Mesendoderm (in vitro differentiated cells): ENCODE measurements around the gene MAGEC2. TPM values are rescaled to one million over a fixed set of nuclear protein-coding genes. Genes with fewer than 3 reads are reported as not detected.

Experiments
- DNase-seq: peaks from one replicate; pipeline ENCODE4 v3.0.0; 2013
- H2AK5ac ChIP-seq: 2 replicates; pipeline ENCODE4 v1.6.1; 2013; ENCODE audit warnings: low read length, inconsistent platforms
- H2BK120ac ChIP-seq: 2 replicates; pipeline ENCODE4 v1.6.1; 2013; ENCODE audit warnings: low read depth, mild to moderate bottlenecking, low read length, moderate library complexity, mixed read lengths
- H2BK15ac ChIP-seq: replicated peaks from 2 replicates; pipeline ENCODE4 v1.6.1; 2013; ENCODE audit warnings: low read depth, mild to moderate bottlenecking, moderate library complexity
- H2BK5ac ChIP-seq: 2 replicates; pipeline ENCODE4 v1.6.1; 2013; ENCODE audit warnings: low read length, inconsistent platforms
- H3K18ac ChIP-seq: 2 replicates; pipeline ENCODE4 v1.6.1; 2013; ENCODE audit warnings: mild to moderate bottlenecking, low read length, mixed read lengths
- H3K23ac ChIP-seq: one replicate; pipeline ENCODE4 v1.6.1; 2013; ENCODE audit warnings: low read length
- H3K27ac ChIP-seq: 2 replicates; pipeline ENCODE4 v1.5.1; 2013; ENCODE audit warnings: low read depth, mild to moderate bottlenecking, inconsistent platforms, low read length, moderate library complexity
- H3K27me3 ChIP-seq: 2 replicates; pipeline ENCODE4 v1.6.1; 2013; ENCODE audit warnings: low read length, control low read depth, mild to moderate bottlenecking, inconsistent platforms; ENCODE audit not compliant: insufficient read depth, poor library complexity
- H3K36me3 ChIP-seq: 2 replicates; pipeline ENCODE4 v1.6.1; 2013; ENCODE audit warnings: low read length, inconsistent platforms; ENCODE audit not compliant: control insufficient read depth, insufficient read depth
- H3K4ac ChIP-seq: one replicate; pipeline ENCODE4 v1.6.1; 2013; ENCODE audit warnings: low read depth, mild to moderate bottlenecking, low read length, moderate library complexity
- H3K4me1 ChIP-seq: 2 replicates; pipeline ENCODE4 v1.6.1; 2013; ENCODE audit warnings: low read depth, low read length, inconsistent platforms; ENCODE audit not compliant: control insufficient read depth
- H3K4me2 ChIP-seq: 2 replicates; pipeline ENCODE4 v1.6.1; 2013; ENCODE audit warnings: low read length
- H3K4me3 ChIP-seq: 2 replicates; pipeline ENCODE4 v1.5.1; 2013; ENCODE audit warnings: mild to moderate bottlenecking, low read length
- H3K56ac ChIP-seq: one replicate; pipeline ENCODE4 v1.6.1; 2013; ENCODE audit warnings: low read length
- H3K79me1 ChIP-seq: 2 replicates; pipeline ENCODE4 v1.6.1; 2013; ENCODE audit warnings: low read length, inconsistent platforms
- H3K79me2 ChIP-seq: 2 replicates; pipeline ENCODE4 v1.6.1; 2013; ENCODE audit warnings: mild to moderate bottlenecking, low read length; ENCODE audit not compliant: control insufficient read depth, insufficient read depth
- H3K9ac ChIP-seq: 2 replicates; pipeline ENCODE4 v1.6.1; 2013; ENCODE audit warnings: low read length, inconsistent platforms
- H4K5ac ChIP-seq: one replicate; pipeline ENCODE4 v1.6.1; 2013; ENCODE audit warnings: low read length
- H4K8ac ChIP-seq: one replicate; pipeline ENCODE4 v1.6.1; 2013; ENCODE audit warnings: low read depth, mild to moderate bottlenecking, control low read depth, low read length, moderate library complexity
- WGBS: extraction: QIAGEN DNeasy Blood & Tissue Kit; methylation state at CpG from one replicate; pipeline ENCODE4 v1.1.7; 2013; ENCODE audit warnings: low lambda C conversion rate, missing lambda C conversion rate; ENCODE audit not compliant: insufficient coverage; ENCODE audit errors: extremely low coverage; 5-methylcytosine and 5-hydroxymethylcytosine counted together
- polyA plus RNA-seq, 2 experiments: library from polyadenylated mRNA; stranded (reverse); fragments of 200-250 nt; gene quantifications; one replicate each; pipeline ENCODE4 v1.2.3, GENCODE V29; 2013

The MAGEC2 gene
- polyA plus RNA-seq (2013, experiment 1 of 2), result not detected
- polyA plus RNA-seq (2013, experiment 2 of 2), result not detected

GRCh38 chrX:142204522-142205433, at the start of gene MAGEC2:
MAGEC2 (minus strand) TSS chrX:142205290; CDS start chrX:142203987, 1,303 bp downstream.
- Histone ChIP-seq H3K18ac (no peak within 1 kb of the TSS), H3K79me1 (no peaks in the 10 kb centered on the region), H3K36me3 (no peaks in the 10 kb centered on the region), H3K79me2 (no peaks in the 10 kb centered on the region), H4K8ac (no peak within 1 kb of the TSS), H3K4me1 (no peaks in the 10 kb centered on the region), H3K27ac (no peak within 1 kb of the TSS), H3K4ac (no peak within 1 kb of the TSS), H2AK5ac (no peak within 1 kb of the TSS), H3K27me3 (no peaks in the 10 kb centered on the region), H3K56ac (no peak within 1 kb of the TSS), H2BK5ac (no peak within 1 kb of the TSS), H2BK120ac (no peak within 1 kb of the TSS), H3K4me2 (no peak within 1 kb of the TSS), H3K9ac (no peak within 1 kb of the TSS), H2BK15ac (no peak within 1 kb of the TSS), H3K4me3 (no peak within 1 kb of the TSS), H3K23ac (no peak within 1 kb of the TSS), H4K5ac (no peak within 1 kb of the TSS)
- no peak for DNase-seq
- WGBS, result no CpG with 5 or more reads among the region's 28 CpGs

GRCh38 chrX:142251680-142252079, 46.6 kb upstream of the MAGEC2 start:
- Histone ChIP-seq H2BK120ac (no peak overlapping the region), H2AK5ac (no peak overlapping the region), H3K27ac (no peak overlapping the region), H3K27me3 (no peaks in the 10 kb centered on the region), H2BK15ac (no peak overlapping the region), H3K4ac (no peak overlapping the region), H3K4me1 (no peaks in the 10 kb centered on the region), H2BK5ac (no peak overlapping the region), H3K4me2 (no peak overlapping the region), H3K23ac (no peak overlapping the region), H3K79me1 (no peaks in the 10 kb centered on the region), H3K79me2 (no peaks in the 10 kb centered on the region), H3K56ac (no peak overlapping the region), H4K8ac (no peak overlapping the region), H3K9ac (no peak overlapping the region), H3K4me3 (no peak overlapping the region), H3K36me3 (no peaks in the 10 kb centered on the region), H3K18ac (no peak overlapping the region), H4K5ac (no peak overlapping the region)
- no CpG with 5 or more reads among the region's 4 CpGs for WGBS
- DNase-seq, result no peak

GRCh38 chrX:142251202-142251601, 46.1 kb upstream of the MAGEC2 start:
- H2AK5ac ChIP-seq, result no peak overlapping the region
- H3K4me1 ChIP-seq, result no peaks in the 10 kb centered on the region
- no peak overlapping the region for H2BK5ac ChIP-seq
- no peak for DNase-seq
- WGBS, result no CpG with 5 or more reads among the region's 4 CpGs
- H3K23ac ChIP-seq, result no peak overlapping the region
- no peak overlapping the region for H3K18ac ChIP-seq
- no peaks in the 10 kb centered on the region for H3K79me1 ChIP-seq
- H3K27ac ChIP-seq, result no peak overlapping the region
- H2BK120ac ChIP-seq, result no peak overlapping the region
- H3K27me3 ChIP-seq, result no peaks in the 10 kb centered on the region
- H3K79me2 ChIP-seq, result no peaks in the 10 kb centered on the region
- no peak overlapping the region for H4K8ac ChIP-seq
- H3K56ac ChIP-seq, result no peak overlapping the region
- no peak overlapping the region for H4K5ac ChIP-seq
- H3K4ac ChIP-seq, result no peak overlapping the region
- H3K4me2 ChIP-seq, result no peak overlapping the region
- H2BK15ac ChIP-seq, result no peak overlapping the region
- no peak overlapping the region for H3K9ac ChIP-seq
- no peak overlapping the region for H3K4me3 ChIP-seq
- no peaks in the 10 kb centered on the region for H3K36me3 ChIP-seq

- Histone ChIP-seq H3K79me2 (no peaks in the 10 kb centered on the region), H3K4me3 (no peak overlapping the region), H2AK5ac (no peak overlapping the region), H3K79me1 (no peaks in the 10 kb centered on the region), H3K27me3 (no peaks in the 10 kb centered on the region), H3K4ac (no peak overlapping the region), H3K18ac (no peak overlapping the region), H3K36me3 (no peaks in the 10 kb centered on the region), H3K9ac (no peak overlapping the region), H2BK5ac (no peak overlapping the region), H3K23ac (no peak overlapping the region), H2BK15ac (no peak overlapping the region), H3K27ac (no peak overlapping the region), H3K56ac (no peak overlapping the region), H4K5ac (no peak overlapping the region), H3K4me2 (no peak overlapping the region), H4K8ac (no peak overlapping the region), H3K4me1 (no peaks in the 10 kb centered on the region), H2BK120ac (no peak overlapping the region)
- no peak for DNase-seq
- no CpG with 5 or more reads among the region's 4 CpGs for WGBS
Measured at GRCh38 chrX:142250502-142250901, 45.4 kb upstream of the MAGEC2 start.

GRCh38 chrX:142249721-142250120, 44.6 kb upstream of the MAGEC2 start:
- no peak overlapping the region for H2AK5ac ChIP-seq
- H3K27ac ChIP-seq, result no peak overlapping the region
- DNase-seq, result no peak
- H3K36me3 ChIP-seq, result no peaks in the 10 kb centered on the region
- H4K5ac ChIP-seq, result no peak overlapping the region
- H3K9ac ChIP-seq, result no peak overlapping the region
- H2BK15ac ChIP-seq, result no peak overlapping the region
- H3K4me3 ChIP-seq, result no peak overlapping the region
- H3K23ac ChIP-seq, result no peak overlapping the region
- no peak overlapping the region for H3K18ac ChIP-seq
- no peak overlapping the region for H3K56ac ChIP-seq
- no peaks in the 10 kb centered on the region for H3K79me1 ChIP-seq
- no peak overlapping the region for H3K4me2 ChIP-seq
- no peaks in the 10 kb centered on the region for H3K79me2 ChIP-seq
- H4K8ac ChIP-seq, result no peak overlapping the region
- no peak overlapping the region for H2BK5ac ChIP-seq
- no peak overlapping the region for H3K4ac ChIP-seq
- no peaks in the 10 kb centered on the region for H3K4me1 ChIP-seq
- no CpG with 5 or more reads among the region's 5 CpGs for WGBS
- H2BK120ac ChIP-seq, result no peak overlapping the region
- H3K27me3 ChIP-seq, result no peaks in the 10 kb centered on the region
